Tibial nerve (tissue), 4 donors: ENCODE data around the gene PRDM7. TPM values are rescaled to one million over a fixed set of nuclear protein-coding genes. Genes with fewer than 3 reads are reported as not detected.
A peak's percentile ranks its signal among the peaks of the same experiment; 100 is the strongest.

Source experiments
- DNase-seq, 2 donors: peaks; one replicate each; pipeline ENCODE4 v3.0.0-alpha.2; 2019; ENCODE audit warnings: low spot score in 2 of 2
- H3K27ac ChIP-seq, 4 donors: fragments of 200-600 bp; sonication (generic) in 3 of 4; one replicate each; pipeline ENCODE4 v1.5.1; 2017 to 2019; ENCODE audit warnings: mild to moderate bottlenecking in 1 of 4
- H3K27me3 ChIP-seq, 2 donors: fragments of 200-600 bp; sonication (generic) in 1 of 2; one replicate each; pipeline versions ENCODE4 v1.5.1 to v1.6.0; 2017 to 2019
- H3K36me3 ChIP-seq, 3 donors: fragments of 200-600 bp; sonication (generic); one replicate each; pipeline ENCODE4 v1.5.1; 2018 to 2019
- H3K4me1 ChIP-seq, 4 donors: fragments of 200-600 bp; sonication (generic) in 3 of 4; one replicate each; pipeline ENCODE4 v1.5.1; 2017 to 2019
- H3K4me3 ChIP-seq, 4 donors: fragments of 200-600 bp; sonication (generic) in 3 of 4; one replicate each; pipeline ENCODE4 v1.5.1; 2017 to 2019; ENCODE audit warnings: mild to moderate bottlenecking in 1 of 4, moderate library complexity in 1 of 4
- H3K9me3 ChIP-seq, 4 donors: fragments of 200-600 bp; sonication (generic) in 3 of 4; one replicate each; pipeline ENCODE4 v1.5.1; 2017 to 2019
- EP300 ChIP-seq, 2 donors: sonication (generic); formaldehyde crosslinking; IDR thresholded peaks; one replicate each; pipeline ENCODE4 v1.6.1; 2017; ENCODE audit warnings: antibody characterized with exemption in 2 of 2, mild to moderate bottlenecking in 1 of 2
- POLR2A ChIP-seq, 2 donors: fragments of 450-650 bp; IDR thresholded peaks; one replicate each; pipeline ENCODE4 v1.6.1; 2017; ENCODE audit warnings: antibody characterized with exemption in 2 of 2, mild to moderate bottlenecking in 2 of 2, moderate library complexity in 2 of 2
- WGBS, 2 donors: methylation state at CpG; one replicate each; pipeline ENCODE4 v1.1.5; 2018; 5-methylcytosine and 5-hydroxymethylcytosine counted together
- total RNA-seq, 4 donors: library from RNA; depleted of rRNA; stranded (reverse); fragments of >200 nt; gene quantifications; one replicate each; pipeline ENCODE4 v1.1.0, GENCODE V29; 2016
- TF ChIP-seq, protein P1 (sequence below), 5 experiments: fragments of 200-600 bp in 3 of 5; fragments of 450-650 bp in 2 of 5; sonication (generic) in 3 of 5; IDR thresholded peaks; one replicate each; pipeline ENCODE4 v1.5.1; 2016 to 2019; ENCODE audit warnings: antibody characterized with exemption in 5 of 5, mild to moderate bottlenecking in 3 of 5, moderate library complexity in 2 of 5

Gene PRDM7
- total RNA-seq, 4 donors from 2014 or later: not detected

- H3K36me3 ChIP-seq: no peaks in the 10 kb centered on the region
- no peak for TF ChIP-seq POLR2A (IDR thresholded peaks at IDR 0.05)
- TF ChIP-seq, protein P1, sequence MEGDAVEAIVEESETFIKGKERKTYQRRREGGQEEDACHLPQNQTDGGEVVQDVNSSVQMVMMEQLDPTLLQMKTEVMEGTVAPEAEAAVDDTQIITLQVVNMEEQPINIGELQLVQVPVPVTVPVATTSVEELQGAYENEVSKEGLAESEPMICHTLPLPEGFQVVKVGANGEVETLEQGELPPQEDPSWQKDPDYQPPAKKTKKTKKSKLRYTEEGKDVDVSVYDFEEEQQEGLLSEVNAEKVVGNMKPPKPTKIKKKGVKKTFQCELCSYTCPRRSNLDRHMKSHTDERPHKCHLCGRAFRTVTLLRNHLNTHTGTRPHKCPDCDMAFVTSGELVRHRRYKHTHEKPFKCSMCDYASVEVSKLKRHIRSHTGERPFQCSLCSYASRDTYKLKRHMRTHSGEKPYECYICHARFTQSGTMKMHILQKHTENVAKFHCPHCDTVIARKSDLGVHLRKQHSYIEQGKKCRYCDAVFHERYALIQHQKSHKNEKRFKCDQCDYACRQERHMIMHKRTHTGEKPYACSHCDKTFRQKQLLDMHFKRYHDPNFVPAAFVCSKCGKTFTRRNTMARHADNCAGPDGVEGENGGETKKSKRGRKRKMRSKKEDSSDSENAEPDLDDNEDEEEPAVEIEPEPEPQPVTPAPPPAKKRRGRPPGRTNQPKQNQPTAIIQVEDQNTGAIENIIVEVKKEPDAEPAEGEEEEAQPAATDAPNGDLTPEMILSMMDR (IDR thresholded peaks at IDR 0.05): no peak
- TF ChIP-seq EP300 (IDR thresholded peaks at IDR 0.05): no peak
- no peak overlapping the region for H3K27ac ChIP-seq
- H3K4me3 ChIP-seq: no peak overlapping the region
- DNase-seq: no peak
- H3K27me3 ChIP-seq: peaks cover 0 to 19% of the 10 kb centered on the region in 2 donors
- 27% methylated on average over 7 of the region's 7 CpGs for WGBS, 2 donors
- H3K4me1 ChIP-seq: peaks cover 0 to 27% (median 0%) of the 10 kb centered on the region in 4 donors
- H3K9me3 ChIP-seq: peaks cover 0 to 8% (median 0%) of the 10 kb centered on the region in 4 donors
Observed at GRCh38 chr16:90081606-90081970, 4.5 kb upstream of the PRDM7 start.

DNA sequence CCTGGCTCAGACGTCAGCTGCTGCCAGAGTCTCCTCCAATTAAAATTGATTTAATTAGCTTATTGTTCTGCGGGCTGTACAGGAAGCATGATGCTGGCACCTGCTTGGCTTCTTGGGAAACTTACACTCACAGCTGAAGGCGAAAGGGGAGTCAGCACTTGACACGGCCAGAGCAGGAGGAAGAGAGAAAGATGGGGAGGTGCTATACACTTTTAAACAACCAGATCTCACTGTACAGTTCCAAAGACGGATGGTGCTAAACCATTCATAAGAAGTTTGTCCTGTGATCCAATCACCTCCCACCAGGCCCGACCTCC is 1.4 kb upstream of the PRDM7 start:
- 65 to 69% methylated on average over 6 of the region's 6 CpGs for WGBS, 2 donors
- DNase-seq: no peak
- Histone ChIP-seq H3K27ac (no peak overlapping the region), H3K4me3 (no peak overlapping the region), H3K27me3 (peaks cover 0 to 19% of the 10 kb centered on the region in 2 donors), H3K36me3 (no peaks in the 10 kb centered on the region), H3K9me3 (no peaks in the 10 kb centered on the region), H3K4me1 (peaks cover 0 to 27% (median 0%) of the 10 kb centered on the region in 4 donors)
- TF ChIP-seq EP300 (IDR thresholded peaks at IDR 0.05) (no peak), POLR2A (IDR thresholded peaks at IDR 0.05) (no peak)
- TF ChIP-seq, protein P1 (IDR thresholded peaks at IDR 0.05): no peak

DNA sequence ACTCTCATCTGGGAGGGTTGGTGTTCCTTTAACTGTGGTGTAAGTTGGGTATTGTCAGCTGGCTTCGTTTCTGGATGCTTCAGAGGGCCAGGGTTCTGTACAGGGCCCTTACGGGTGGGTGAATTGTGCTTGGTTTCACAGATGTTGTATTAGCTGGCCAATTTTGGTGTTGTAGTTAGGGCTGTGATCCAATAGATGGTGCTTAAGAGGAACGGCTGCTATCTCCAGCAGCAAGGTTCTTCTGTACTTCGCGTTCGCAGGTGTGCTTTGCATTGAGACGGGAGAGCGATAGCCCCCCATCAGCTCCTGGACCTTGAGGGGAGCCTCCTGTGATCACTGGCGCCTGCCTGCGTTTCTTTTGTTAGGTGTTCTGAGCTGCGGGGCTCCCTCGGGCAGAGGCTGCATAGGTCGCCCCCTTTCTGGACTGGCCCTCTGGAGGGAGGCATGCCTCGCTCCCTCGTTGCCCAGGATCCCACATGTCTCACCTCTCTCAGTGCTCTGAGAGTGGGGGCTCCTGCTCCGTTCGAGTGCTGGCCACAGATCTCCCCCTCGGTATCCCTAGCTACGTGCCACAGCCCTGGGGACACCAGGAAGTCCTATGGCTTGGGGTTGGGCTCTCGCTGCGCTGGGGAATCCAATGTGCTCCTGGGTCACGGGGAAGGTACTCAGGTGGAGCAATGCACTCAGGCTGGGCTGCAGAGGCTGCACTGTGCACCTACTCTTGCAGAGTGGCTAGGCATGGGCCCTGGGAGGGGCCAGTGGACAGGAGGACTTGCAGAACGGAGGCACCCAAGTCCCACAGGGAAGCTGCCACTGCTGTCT is 837 bp upstream of the PRDM7 start:
- peaks cover 0 to 19% of the 10 kb centered on the region in 2 donors for H3K27me3 ChIP-seq
- no peaks in the 10 kb centered on the region for H3K36me3 ChIP-seq
- H3K9me3 ChIP-seq: no peaks in the 10 kb centered on the region
- TF ChIP-seq, protein P1 (IDR thresholded peaks at IDR 0.05): no peak
- no peak for TF ChIP-seq EP300 (IDR thresholded peaks at IDR 0.05)
- no peak for TF ChIP-seq POLR2A (IDR thresholded peaks at IDR 0.05)
- DNase-seq: no peak
- peak overlapping the region in 3 of 4 donors; percentile 21 to 49 (median 45) for H3K4me3 ChIP-seq
- H3K27ac ChIP-seq: peak overlapping the region in 3 of 4 donors; percentile 32 to 53 (median 46)
- WGBS, 2 donors: 43 to 53% methylated on average over 17 to 21 of the region's 23 CpGs
- peaks cover 0 to 27% (median 0%) of the 10 kb centered on the region in 4 donors for H3K4me1 ChIP-seq

GRCh38 chr16:90072442-90073105 is 4.6 kb downstream of the PRDM7 start:
- Histone ChIP-seq H3K36me3 (no peaks in the 10 kb centered on the region), H3K9me3 (peaks cover 0 to 7% (median 0%) of the 10 kb centered on the region in 4 donors), H3K4me1 (peaks cover 0 to 10% (median 0%) of the 10 kb centered on the region in 4 donors), H3K27me3 (peaks cover 0 to 3% of the 10 kb centered on the region in 2 donors), H3K27ac (no peak overlapping the region), H3K4me3 (no peak overlapping the region)
- TF ChIP-seq EP300 (IDR thresholded peaks at IDR 0.05) (no peak), POLR2A (IDR thresholded peaks at IDR 0.05) (no peak)
- TF ChIP-seq, protein P1 (IDR thresholded peaks at IDR 0.05): no peak
- no peak for DNase-seq
- 57 to 60% methylated on average over 5 of the region's 5 CpGs for WGBS, 2 donors

- no peaks in the 10 kb centered on the region for H3K4me1 ChIP-seq
- TF ChIP-seq, protein P1 (IDR thresholded peaks at IDR 0.05): no peak
- TF ChIP-seq POLR2A (IDR thresholded peaks at IDR 0.05) (no peak), EP300 (IDR thresholded peaks at IDR 0.05) (no peak)
- H3K4me3 ChIP-seq: no peak overlapping the region
- peaks cover 0 to 7% (median 0%) of the 10 kb centered on the region in 4 donors for H3K9me3 ChIP-seq
- no peak for DNase-seq
- no peak overlapping the region for H3K27ac ChIP-seq
- no peaks in the 10 kb centered on the region for H3K36me3 ChIP-seq
- no peaks in the 10 kb centered on the region for H3K27me3 ChIP-seq
- WGBS, 2 donors: 61% methylated on average over 2 of the region's 2 CpGs
Observed at GRCh38 chr16:90070440-90070839, 6.7 kb downstream of the PRDM7 start.
